ENCODE data around the gene SSTR3. TPM values are rescaled to one million over a fixed set of nuclear protein-coding genes. Genes with fewer than 3 reads are reported as not detected.
"Not testable (repeated sequence)": the region's sequence is repeated elsewhere in the genome, so short reads cannot be mapped to it uniquely, and the experiment has no call there.

The SSTR3 gene
- total RNA-seq, 2 experiments from 2014 or later, result 14.8 to 15.6 TPM

GRCh38 chr22:37202001-37202555, 10.2 kb downstream of the SSTR3 start:
- ATAC-seq (no peak), DNase-seq (peak; percentile 10)
- Mint-ChIP-seq H3K27me3 (no peaks in the 10 kb centered on the region), H3K4me1 (peaks cover 37% of the 10 kb centered on the region), H3K4me3 (no peak overlapping the region), H3K9me3 (ENCODE audit: low read depth) (no peaks in the 10 kb centered on the region), H3K27ac (peak overlapping the region; percentile 58), H3K36me3 (ENCODE audit: low read depth) (no peaks in the 10 kb centered on the region)
- ChIA-PET CTCF (interaction anchor here (1.4 to 4.6 kb wide), 2 partner anchors 16 to 57 kb away, joined by 3 to 37 read pairs; no protein-coding TSS in a partner anchor), POLR2A (no interaction called here)
- intact Hi-C loops (cut with DNase I, micrococcal nuclease), result no loop called here

GRCh38 chr22:37201443-37201820, 10.8 kb downstream of the SSTR3 start:
- H3K9me3 Mint-ChIP-seq (ENCODE audit: low read depth); H3K36me3 Mint-ChIP-seq (ENCODE audit: low read depth); H3K4me3 Mint-ChIP-seq; intact Hi-C loops (cut with DNase I, micrococcal nuclease); POLR2A ChIA-PET; ATAC-seq; H3K27me3 Mint-ChIP-seq: not testable (repeated sequence)
- DNase-seq, result peak; percentile 5
- H3K4me1 Mint-ChIP-seq, result peaks cover 37% of the 10 kb centered on the region
- CTCF ChIA-PET, result interaction anchor here (1.5 to 4.6 kb wide), 2 partner anchors 17 to 161 kb away, joined by 3 to 37 read pairs; no protein-coding TSS in a partner anchor
- peak overlapping the region; percentile 58 for H3K27ac Mint-ChIP-seq

GRCh38 chr22:37199760-37200108, 12.5 kb downstream of the SSTR3 start:
- ATAC-seq (peak; percentile 4), DNase-seq (no peak)
- Mint-ChIP-seq H3K4me1 (peaks cover 35% of the 10 kb centered on the region), H3K9me3 (ENCODE audit: low read depth) (no peaks in the 10 kb centered on the region), H3K27ac (peak overlapping the region; percentile 81), H3K4me3 (peak overlapping the region; percentile 89), H3K27me3 (no peaks in the 10 kb centered on the region), H3K36me3 (ENCODE audit: low read depth) (no peaks in the 10 kb centered on the region)
- intact Hi-C loops (cut with DNase I, micrococcal nuclease), result loop anchor here (1.0 to 5.0 kb wide), 16 partner anchors 19 to 423 kb away; partner anchors contain the start of genes IFT27 (in 2 of the 2), IL2RB (in 1 of the 2), KCTD17 (in 1 of the 2) and MPST (in 1 of the 2)
- POLR2A ChIA-PET, result interaction anchor here (0.6 to 1.9 kb wide), 10 partner anchors 23 to 120 kb away, joined by 3 to 8 read pairs (median 3); no protein-coding TSS in a partner anchor
- CTCF ChIA-PET, result interaction anchor here (0.6 to 4.6 kb wide), 49 partner anchors 10 to 424 kb away, joined by 3 to 37 read pairs (median 4); partner anchors contain the start of genes C1QTNF6, IFT27, IL2RB and MFNG

- DNase-seq (peak; percentile 100), ATAC-seq (peak; percentile 98)
- no peaks in the 10 kb centered on the region for H3K27me3 Mint-ChIP-seq
- peak overlapping the region; percentile 89 for H3K4me3 Mint-ChIP-seq
- peaks cover 38% of the 10 kb centered on the region for H3K4me1 Mint-ChIP-seq
- H3K9me3 Mint-ChIP-seq (ENCODE audit: low read depth), result no peaks in the 10 kb centered on the region
- H3K36me3 Mint-ChIP-seq (ENCODE audit: low read depth), result no peaks in the 10 kb centered on the region
- intact Hi-C loops (cut with DNase I, micrococcal nuclease), result loop anchor here (1.0 to 5.0 kb wide), 16 partner anchors 20 to 423 kb away; partner anchors contain the start of genes IFT27 (in 2 of the 2), IL2RB (in 1 of the 2), KCTD17 (in 1 of the 2) and MPST (in 1 of the 2)
- CTCF ChIA-PET, result interaction anchor here (0.6 to 4.6 kb wide), 50 partner anchors 11 to 423 kb away, joined by 3 to 37 read pairs (median 4); partner anchors contain the start of genes C1QTNF6, IFT27, IL2RB and MFNG
- H3K27ac Mint-ChIP-seq, result peak overlapping the region; percentile 95
- POLR2A ChIA-PET, result interaction anchor here (0.6 to 1.9 kb wide), 10 partner anchors 23 to 120 kb away, joined by 3 to 8 read pairs (median 3); no protein-coding TSS in a partner anchor
These were observed 13.0 kb downstream of the SSTR3 start for GRCh38 chr22:37199103-37199759.

GRCh38 chr22:37198258-37199102, 13.8 kb downstream of the SSTR3 start:
- CTCF ChIA-PET, result interaction anchor here (0.6 to 4.6 kb wide), 45 partner anchors 10 to 422 kb away, joined by 3 to 37 read pairs (median 5); partner anchors contain the start of genes IFT27, IL2RB, MPST and RAC2
- Mint-ChIP-seq H3K36me3 (ENCODE audit: low read depth) (peaks cover 3% of the 10 kb centered on the region), H3K9me3 (ENCODE audit: low read depth) (no peaks in the 10 kb centered on the region), H3K4me1 (peaks cover 45% of the 10 kb centered on the region), H3K27ac (peak overlapping the region; percentile 95), H3K27me3 (no peaks in the 10 kb centered on the region), H3K4me3 (peak overlapping the region; percentile 89)
- intact Hi-C loops (cut with DNase I, micrococcal nuclease), result loop anchor here (1.0 to 5.0 kb wide), 20 partner anchors 20 to 422 kb away; partner anchors contain the start of genes IFT27 (in 2 of the 2), IL2RB (in 1 of the 2), KCTD17 (in 1 of the 2) and MPST (in 1 of the 2)
- peak; percentile 31 for ATAC-seq
- peak; percentile 97 for DNase-seq
- POLR2A ChIA-PET, result interaction anchor here (1.0 to 1.9 kb wide), 6 partner anchors 31 to 116 kb away, joined by 3 to 8 read pairs (median 3); no protein-coding TSS in a partner anchor

GRCh38 chr22:37197451-37198257, 14.6 kb downstream of the SSTR3 start:
- ChIA-PET POLR2A (interaction anchor here (1.2 to 1.4 kb wide), 4 partner anchors 34 to 116 kb away, joined by 3 to 4 read pairs (median 3); partner anchors contain the start of gene IL2RB), CTCF (interaction anchor here (0.6 to 4.5 kb wide), 30 partner anchors 11 to 415 kb away, joined by 3 to 36 read pairs (median 4); partner anchors contain the start of genes IL2RB and RAC2)
- Mint-ChIP-seq H3K9me3 (ENCODE audit: low read depth) (no peaks in the 10 kb centered on the region), H3K27ac (peak overlapping the region; percentile 95), H3K36me3 (ENCODE audit: low read depth) (peaks cover 7% of the 10 kb centered on the region), H3K4me1 (peaks cover 50% of the 10 kb centered on the region), H3K27me3 (no peaks in the 10 kb centered on the region), H3K4me3 (peak overlapping the region; percentile 89)
- intact Hi-C loops (cut with DNase I, micrococcal nuclease), result loop anchor here (1.0 to 5.0 kb wide), 11 partner anchors 21 to 341 kb away; partner anchors contain the start of gene IL2RB (in 1 of the 2)
- ATAC-seq (no peak), DNase-seq (peak; percentile 33)

- intact Hi-C loops (cut with DNase I, micrococcal nuclease), result loop anchor here in 1 of 2 experiments (5.0 kb wide), 1 partner anchor 49 kb away; the partner anchor contains the start of gene IL2RB
- Mint-ChIP-seq H3K36me3 (ENCODE audit: low read depth) (peaks cover 8% of the 10 kb centered on the region), H3K27me3 (no peaks in the 10 kb centered on the region), H3K9me3 (ENCODE audit: low read depth) (no peaks in the 10 kb centered on the region), H3K4me3 (peak overlapping the region; percentile 89), H3K4me1 (peaks cover 47% of the 10 kb centered on the region), H3K27ac (peak overlapping the region; percentile 95)
- CTCF ChIA-PET, result interaction anchor here (0.6 to 4.5 kb wide), 27 partner anchors 12 to 219 kb away, joined by 3 to 36 read pairs (median 4); partner anchors contain the start of genes IL2RB and RAC2
- DNase-seq, result no peak
- no peak for ATAC-seq
- POLR2A ChIA-PET, result interaction anchor here (1.2 to 1.4 kb wide), 4 partner anchors 33 to 115 kb away, joined by 3 to 4 read pairs (median 3); partner anchors contain the start of gene IL2RB
These were observed 15.5 kb downstream of the SSTR3 start for GRCh38 chr22:37196539-37197450.

- Mint-ChIP-seq H3K4me3 (no peak overlapping the region), H3K27ac (no peak overlapping the region)
- POLR2A ChIA-PET, result no interaction called here
These were observed 16.4 kb downstream of the SSTR3 start for GRCh38 chr22:37195921-37196320.

GRCh38 chr22:37194750-37195149, 17.5 kb downstream of the SSTR3 start:
- intact Hi-C loops (cut with DNase I, micrococcal nuclease), result loop anchor here in 1 of 2 experiments (5.0 kb wide), 1 partner anchor 47 kb away; the partner anchor contains the start of gene IL2RB
- Mint-ChIP-seq H3K4me3 (no peak overlapping the region), H3K4me1 (peaks cover 35% of the 10 kb centered on the region), H3K27me3 (no peaks in the 10 kb centered on the region), H3K27ac (peak overlapping the region; percentile 0), H3K36me3 (ENCODE audit: low read depth) (peaks cover 14% of the 10 kb centered on the region), H3K9me3 (ENCODE audit: low read depth) (no peaks in the 10 kb centered on the region)
- DNase-seq, result no peak
- ATAC-seq, result no peak
- CTCF ChIA-PET, result interaction anchor here (0.7 to 4.4 kb wide), 5 partner anchors 29 to 150 kb away, joined by 3 to 20 read pairs (median 4); no protein-coding TSS in a partner anchor
- POLR2A ChIA-PET, result no interaction called here

More at GRCh38 chr22:37195921-37196320, 16.4 kb downstream of the SSTR3 start:
- DNase-seq (no peak), ATAC-seq (no peak)
- Mint-ChIP-seq H3K27me3 (no peaks in the 10 kb centered on the region), H3K9me3 (ENCODE audit: low read depth) (no peaks in the 10 kb centered on the region), H3K4me1 (peaks cover 41% of the 10 kb centered on the region), H3K36me3 (ENCODE audit: low read depth) (peaks cover 8% of the 10 kb centered on the region)
- intact Hi-C loops (cut with DNase I, micrococcal nuclease), result loop anchor here in 1 of 2 experiments (5.0 kb wide), 1 partner anchor 49 kb away; the partner anchor contains the start of gene IL2RB
- CTCF ChIA-PET, result interaction anchor here (1.2 kb wide), 1 partner anchor 74 kb away, joined by 3 read pairs; no protein-coding TSS in a partner anchor

Data from activated CD4-positive, alpha-beta T cell treated with anti-CD3 and anti-CD28 coated beads for 36 hours (primary cell).